Gastroesophageal sphincter (tissue), 4 donors: Measurements from ENCODE around the gene DIO3. TPM values are rescaled to one million over a fixed set of nuclear protein-coding genes. Genes with fewer than 3 reads are reported as not detected.
"Not testable (repeated sequence)": the region's sequence is repeated elsewhere in the genome, so short reads cannot be mapped to it uniquely, and the experiment has no call there.

ENCODE experiments used
- ATAC-seq: fragments of 150-250 bp; one replicate; pipeline ENCODE4 v1.9.1; 2016; ENCODE audit warnings: mild to moderate bottlenecking, moderate library complexity
- H3K27ac ChIP-seq, 4 donors: fragments of 200-600 bp; sonication (generic) in 3 of 4; 1 replicate in 3 of 4; 2 replicates in 1 of 4; pipeline ENCODE4 v1.5.1; 2016 to 2019
- H3K27me3 ChIP-seq: fragments of 200-600 bp; sonication (generic); one replicate; pipeline ENCODE4 v1.5.1; 2019
- H3K36me3 ChIP-seq, 2 donors: fragments of 200-600 bp; sonication (generic); one replicate each; pipeline ENCODE4 v1.5.1; 2019; ENCODE audit warnings: control low read depth in 1 of 2
- H3K4me1 ChIP-seq, 3 donors: fragments of 200-600 bp; sonication (generic); 1 replicate in 2 of 3; 2 replicates in 1 of 3; pipeline ENCODE4 v1.5.1; 2016 to 2019; ENCODE audit warnings: control low read depth in 2 of 3
- H3K4me3 ChIP-seq, 2 donors: fragments of 200-600 bp; sonication (generic); one replicate each; pipeline ENCODE4 v1.5.1; 2019; ENCODE audit warnings: mild to moderate bottlenecking in 1 of 2, moderate library complexity in 1 of 2
- H3K9me3 ChIP-seq, 3 donors: fragments of 200-600 bp; sonication (generic); one replicate each; pipeline ENCODE4 v1.5.1; 2017 to 2019; ENCODE audit warnings: control low read depth in 2 of 3
- EP300 ChIP-seq: sonication (generic); formaldehyde crosslinking; IDR thresholded peaks from one replicate; pipeline ENCODE4 v1.6.1; 2017; ENCODE audit warnings: antibody characterized with exemption, mild to moderate bottlenecking
- POLR2A ChIP-seq, 2 donors: fragments of 450-650 bp; IDR thresholded peaks; one replicate each; pipeline ENCODE4 v1.6.1; 2017; ENCODE audit warnings: antibody characterized with exemption in 2 of 2, mild to moderate bottlenecking in 2 of 2, moderate library complexity in 1 of 2
- POLR2AphosphoS5 ChIP-seq: sonication (generic); formaldehyde crosslinking; IDR thresholded peaks from one replicate; pipeline ENCODE4 v1.6.1; 2017; ENCODE audit warnings: antibody characterized with exemption
- WGBS, 2 donors: methylation state at CpG; one replicate each; pipeline ENCODE4 v1.1.5; 2018; ENCODE audit warnings: low coverage in 1 of 2; 5-methylcytosine and 5-hydroxymethylcytosine counted together
- total RNA-seq, 4 donors: library from RNA; depleted of rRNA; stranded (reverse); fragments of >200 nt; gene quantifications; one replicate each; pipeline ENCODE4 v1.1.0, GENCODE V29; 2016
- TF ChIP-seq, protein P1 (sequence below), 4 experiments: fragments of 200-600 bp in 2 of 4; fragments of 450-650 bp in 2 of 4; sonication (generic) in 1 of 4; IDR thresholded peaks; one replicate each; pipeline ENCODE4 v1.5.1; 2017 to 2019; ENCODE audit warnings: antibody characterized with exemption in 4 of 4, mild to moderate bottlenecking in 2 of 4, moderate library complexity in 2 of 4

The DIO3 gene
- total RNA-seq, 4 donors from 2014 or later, result 0.52 to 2.6 (median 1.2) TPM

GRCh38 chr14:101554991-101555668 is 6.2 kb upstream of the DIO3 start:
- no peaks in the 10 kb centered on the region for H3K9me3 ChIP-seq
- H3K27ac ChIP-seq, result no peak overlapping the region
- ATAC-seq, result no peak
- H3K4me3 ChIP-seq, result no peak overlapping the region
- WGBS, 2 donors, result 82 to 87% methylated on average over 12 to 13 of the region's 20 CpGs
- H3K27me3 ChIP-seq, result peaks cover 62% of the 10 kb centered on the region
- H3K4me1 ChIP-seq, result peaks cover 0 to 20% (median 0%) of the 10 kb centered on the region in 3 donors
- H3K36me3 ChIP-seq, result no peaks in the 10 kb centered on the region
- no peak for TF ChIP-seq POLR2AphosphoS5
- TF ChIP-seq POLR2A (IDR thresholded peaks at IDR 0.05), result no peak
- no peak for TF ChIP-seq EP300
- TF ChIP-seq, protein P1, sequence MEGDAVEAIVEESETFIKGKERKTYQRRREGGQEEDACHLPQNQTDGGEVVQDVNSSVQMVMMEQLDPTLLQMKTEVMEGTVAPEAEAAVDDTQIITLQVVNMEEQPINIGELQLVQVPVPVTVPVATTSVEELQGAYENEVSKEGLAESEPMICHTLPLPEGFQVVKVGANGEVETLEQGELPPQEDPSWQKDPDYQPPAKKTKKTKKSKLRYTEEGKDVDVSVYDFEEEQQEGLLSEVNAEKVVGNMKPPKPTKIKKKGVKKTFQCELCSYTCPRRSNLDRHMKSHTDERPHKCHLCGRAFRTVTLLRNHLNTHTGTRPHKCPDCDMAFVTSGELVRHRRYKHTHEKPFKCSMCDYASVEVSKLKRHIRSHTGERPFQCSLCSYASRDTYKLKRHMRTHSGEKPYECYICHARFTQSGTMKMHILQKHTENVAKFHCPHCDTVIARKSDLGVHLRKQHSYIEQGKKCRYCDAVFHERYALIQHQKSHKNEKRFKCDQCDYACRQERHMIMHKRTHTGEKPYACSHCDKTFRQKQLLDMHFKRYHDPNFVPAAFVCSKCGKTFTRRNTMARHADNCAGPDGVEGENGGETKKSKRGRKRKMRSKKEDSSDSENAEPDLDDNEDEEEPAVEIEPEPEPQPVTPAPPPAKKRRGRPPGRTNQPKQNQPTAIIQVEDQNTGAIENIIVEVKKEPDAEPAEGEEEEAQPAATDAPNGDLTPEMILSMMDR (IDR thresholded peaks at IDR 0.05), result no peak

DNA sequence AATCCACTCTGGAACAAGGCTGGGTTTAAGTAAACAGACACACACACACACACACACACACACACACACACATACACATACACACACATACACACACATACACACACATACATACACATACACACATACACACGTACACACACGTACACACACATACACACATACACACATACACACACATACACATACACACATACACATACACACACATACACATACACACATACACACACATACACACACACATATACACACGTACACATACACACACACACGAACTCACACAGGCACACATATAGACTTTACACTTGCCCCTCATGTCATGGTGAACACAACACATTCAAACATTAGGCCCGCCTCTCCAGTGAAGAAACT is 5.6 kb upstream of the DIO3 start:
- 64 to 70% methylated on average over 4 of the region's 5 CpGs for WGBS, 2 donors

DNA sequence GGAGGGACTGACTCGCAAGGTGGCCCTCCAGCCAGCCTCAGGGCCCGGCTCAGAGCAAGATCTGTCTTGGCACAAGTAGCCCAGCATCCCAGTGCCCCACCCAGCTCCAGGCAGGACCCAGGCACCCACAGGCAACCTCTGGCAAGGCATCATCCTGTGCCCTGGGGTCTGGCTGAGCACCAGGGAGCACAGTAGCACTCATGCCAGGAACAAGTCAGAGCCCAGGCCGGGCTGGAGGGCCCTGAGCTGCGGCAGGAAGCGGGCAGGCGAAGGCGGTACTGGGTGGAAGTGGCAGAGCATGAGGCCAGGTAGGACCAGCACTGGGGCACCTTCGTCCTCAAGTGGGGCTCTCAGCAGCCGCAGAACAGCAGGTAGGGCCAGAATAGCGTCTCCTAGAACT is 5.2 kb upstream of the DIO3 start:
- H3K27me3 ChIP-seq, result peaks cover 70% of the 10 kb centered on the region
- H3K36me3 ChIP-seq, result no peaks in the 10 kb centered on the region
- peaks cover 0 to 20% (median 0%) of the 10 kb centered on the region in 3 donors for H3K4me1 ChIP-seq
- peaks cover 0 to 2% (median 0%) of the 10 kb centered on the region in 3 donors for H3K9me3 ChIP-seq
- no CpG with 5 or more reads among the region's 10 CpGs for WGBS, 2 donors
- H3K27ac ChIP-seq, result no peak overlapping the region
- TF ChIP-seq POLR2A (IDR thresholded peaks at IDR 0.05) (no peak), EP300 (no peak), POLR2AphosphoS5 (no peak)
- TF ChIP-seq, protein P1 (IDR thresholded peaks at IDR 0.05), result no peak
- H3K4me3 ChIP-seq, result no peak overlapping the region
- ATAC-seq, result no peak

More for the DNA sequence above, 5.6 kb upstream of the DIO3 start:
- not testable (repeated sequence) for H3K36me3 ChIP-seq, ATAC-seq, H3K4me3 ChIP-seq, H3K9me3 ChIP-seq, H3K27ac ChIP-seq
- peaks cover 67% of the 10 kb centered on the region for H3K27me3 ChIP-seq
- H3K4me1 ChIP-seq, result peaks cover 0 to 20% (median 0%) of the 10 kb centered on the region in 3 donors

DNA sequence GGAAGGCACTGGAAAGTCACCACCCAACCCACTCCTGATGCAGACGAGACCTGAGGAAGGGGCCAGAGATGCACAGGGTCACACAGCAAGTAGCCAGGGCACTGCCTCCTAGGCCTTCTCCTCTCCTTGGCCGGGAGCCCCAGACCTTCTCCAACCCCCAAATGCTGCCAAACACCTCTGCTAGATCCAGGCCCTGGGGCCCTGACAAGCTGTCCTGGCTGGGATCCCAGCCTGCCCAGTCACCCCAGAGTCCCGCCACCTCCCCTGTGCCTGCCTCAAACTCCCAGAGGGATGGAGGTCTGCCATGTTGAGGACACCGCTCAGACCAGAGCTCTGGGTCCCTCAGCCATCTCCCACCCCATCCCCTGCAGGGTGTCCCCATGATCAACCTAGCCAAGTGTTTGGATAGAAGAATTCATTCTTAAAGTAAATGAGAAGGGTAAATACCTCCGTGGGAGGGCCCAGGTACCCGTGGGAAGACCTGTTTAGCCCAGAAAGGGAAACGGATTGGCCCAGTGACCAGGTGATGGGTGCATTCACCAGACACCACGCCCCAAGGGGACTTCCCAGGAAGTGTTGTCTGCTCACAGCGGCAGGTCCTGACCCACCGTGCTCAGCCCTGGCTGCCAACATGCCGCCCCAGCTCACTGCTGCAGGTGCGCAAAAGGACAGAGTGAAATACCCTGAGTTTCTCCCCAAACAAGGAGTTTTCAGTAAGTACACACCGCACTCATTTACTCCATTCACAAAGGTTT is 4.6 kb upstream of the DIO3 start:
- 80 to 93% methylated on average over 2 to 3 of the region's 13 CpGs for whole genome bisulfite sequencing, 2 donors
- peaks cover 0 to 3% of the 10 kb centered on the region in 2 donors for H3K36me3 ChIP-seq
- no peak for ATAC-seq
- no peak overlapping the region for H3K27ac ChIP-seq
- no peak overlapping the region for H3K4me3 ChIP-seq
- TF ChIP-seq, protein P1 (IDR thresholded peaks at IDR 0.05), result no peak
- TF ChIP-seq EP300, result no peak
- no peak for TF ChIP-seq POLR2AphosphoS5
- no peak for TF ChIP-seq POLR2A (IDR thresholded peaks at IDR 0.05)
- H3K9me3 ChIP-seq, result peaks cover 0 to 8% (median 0%) of the 10 kb centered on the region in 3 donors
- peaks cover 76% of the 10 kb centered on the region for H3K27me3 ChIP-seq
- peaks cover 0 to 20% (median 0%) of the 10 kb centered on the region in 3 donors for H3K4me1 ChIP-seq

GRCh38 chr14:101557321-101557695 is 4.0 kb upstream of the DIO3 start:
- WGBS, 2 donors, result 76% methylated on average over 2 to 3 of the region's 7 CpGs
- Histone ChIP-seq H3K36me3 (peaks cover 0 to 4% of the 10 kb centered on the region in 2 donors), H3K4me1 (peaks cover 0 to 20% (median 0%) of the 10 kb centered on the region in 3 donors), H3K9me3 (peaks cover 0 to 14% (median 0%) of the 10 kb centered on the region in 3 donors), H3K27me3 (peaks cover 82% of the 10 kb centered on the region), H3K4me3 (no peak overlapping the region), H3K27ac (no peak overlapping the region)
- TF ChIP-seq, protein P1 (IDR thresholded peaks at IDR 0.05), result no peak
- no peak for ATAC-seq
